ENCODE measurements around the gene GLP1R.

GLP1R gene

GRCh38 chr6:39063526-39063925, 14.9 kb downstream of the GLP1R start:
- no peak for DNase-seq

- DNase-seq: no peak
Measured at GRCh38 chr6:39065561-39065960, 17.0 kb downstream of the GLP1R start.

- no peak for DNase-seq
Measured at GRCh38 chr6:39068391-39068790, 19.8 kb downstream of the GLP1R start.

GRCh38 chr6:39072830-39073229, 24.2 kb downstream of the GLP1R start:
- no peak for DNase-seq

- no peak for DNase-seq
Measured at GRCh38 chr6:39073471-39074355, 25.1 kb downstream of the GLP1R start.

- no peak for DNase-seq
Measured at GRCh38 chr6:39074486-39074885, 25.9 kb downstream of the GLP1R start.

GRCh38 chr6:39075010-39075686, 26.6 kb downstream of the GLP1R start:
- no peak for DNase-seq

- no peak for DNase-seq
Measured at GRCh38 chr6:39075807-39076622, 27.4 kb downstream of the GLP1R start.

GRCh38 chr6:39076623-39077535, 28.3 kb downstream of the GLP1R start:
- DNase-seq: no peak

GRCh38 chr6:39077882-39078594, 29.5 kb downstream of the GLP1R start:
- DNase-seq: no peak

- no peak for DNase-seq
Measured at GRCh38 chr6:39078695-39079094, 30.1 kb downstream of the GLP1R start.

- no peak for DNase-seq
Measured at GRCh38 chr6:39079197-39080125, 30.9 kb downstream of the GLP1R start.

GRCh38 chr6:39080246-39080875, 31.8 kb downstream of the GLP1R start:
- no peak for DNase-seq

GRCh38 chr6:39082310-39082709, 33.7 kb downstream of the GLP1R start:
- no peak for DNase-seq

- no peak for DNase-seq
Measured at GRCh38 chr6:39083231-39083634, 34.7 kb downstream of the GLP1R start.

- no peak for DNase-seq
Measured at GRCh38 chr6:39084506-39084905, 35.9 kb downstream of the GLP1R start.

GRCh38 chr6:39085129-39085797, 36.7 kb downstream of the GLP1R start:
- no peak for DNase-seq

GRCh38 chr6:39086294-39086693, 37.7 kb downstream of the GLP1R start:
- no peak for DNase-seq

- no peak for DNase-seq
Measured at GRCh38 chr6:39086711-39087110, 38.1 kb downstream of the GLP1R start.
